ENCODE results near the gene WARS2.
A peak's percentile ranks its signal among the peaks of the same experiment; 100 is the strongest.

The WARS2 gene

DNA sequence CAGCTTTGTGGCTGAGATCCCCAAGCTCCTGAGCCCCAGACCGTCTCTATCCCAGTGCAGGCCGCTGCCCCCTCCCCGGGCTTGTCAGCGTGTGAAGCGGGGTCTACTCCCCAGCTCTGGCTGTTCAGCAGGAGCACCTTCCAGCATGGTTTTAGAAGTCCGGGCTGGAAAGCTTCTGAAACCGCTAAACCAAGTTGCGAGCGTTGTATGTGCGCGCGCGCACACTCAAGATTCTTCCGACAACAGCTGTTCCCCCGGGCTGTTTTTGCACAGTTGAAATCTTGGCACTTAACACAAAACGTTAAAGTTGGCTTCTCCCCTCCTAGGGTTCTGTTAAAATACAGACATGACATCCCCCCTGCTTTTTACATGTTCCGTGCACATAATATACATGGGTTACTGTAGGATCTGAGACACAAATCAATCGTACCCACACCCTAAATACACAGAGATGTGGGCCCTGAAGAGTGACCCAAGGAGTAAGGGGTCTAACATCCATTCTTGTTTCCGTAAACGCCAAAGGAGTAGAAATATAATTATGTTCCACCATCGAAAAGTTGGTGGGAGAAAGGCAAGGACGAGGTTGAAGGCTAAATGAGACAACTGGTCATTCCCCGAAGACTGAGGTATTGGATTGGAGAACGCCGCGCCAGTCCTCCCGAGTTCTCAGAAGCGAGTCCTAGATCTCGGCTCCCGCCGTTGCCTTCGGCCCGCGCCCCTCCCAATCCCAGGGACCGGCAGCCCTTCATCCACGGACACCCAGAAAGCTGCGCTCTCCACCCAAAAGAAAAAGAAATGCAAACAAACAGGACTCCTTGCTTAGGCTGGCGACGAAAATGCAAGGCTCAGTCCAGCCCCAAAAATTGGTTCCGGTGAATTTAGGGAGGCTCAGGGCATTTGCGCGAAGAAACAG lies 153.6 kb downstream of the WARS2 start:
- peak; percentile 23 for DNase-seq (ENCODE audit: low spot score)
- no peak for TF ChIP-seq CTCF (IDR thresholded peaks at IDR 0.05; ENCODE audit: borderline replicate concordance, control extremely low read depth, extremely low read depth, insufficient read depth, missing control alignments)
- in situ Hi-C loops (cut with MboI; ENCODE audit: low sequenced_read_pairs, unreplicated experiment), result no loop called here

GRCh38 chr1:118985640-118986554 lies 154.6 kb downstream of the WARS2 start:
- in situ Hi-C loops (cut with MboI; ENCODE audit: low sequenced_read_pairs, unreplicated experiment), result no loop called here
- TF ChIP-seq CTCF (IDR thresholded peaks at IDR 0.05; ENCODE audit: borderline replicate concordance, control extremely low read depth, extremely low read depth, insufficient read depth, missing control alignments), result no peak
- DNase-seq (ENCODE audit: low spot score), result peak; percentile 16

- TF ChIP-seq CTCF (IDR thresholded peaks at IDR 0.05; ENCODE audit: borderline replicate concordance, control extremely low read depth, extremely low read depth, insufficient read depth, missing control alignments), result no peak
- DNase-seq (ENCODE audit: low spot score), result peak; percentile 32
- in situ Hi-C loops (cut with MboI; ENCODE audit: low sequenced_read_pairs, unreplicated experiment), result no loop called here
These were observed 155.5 kb downstream of the WARS2 start for GRCh38 chr1:118984722-118985639.

DNA sequence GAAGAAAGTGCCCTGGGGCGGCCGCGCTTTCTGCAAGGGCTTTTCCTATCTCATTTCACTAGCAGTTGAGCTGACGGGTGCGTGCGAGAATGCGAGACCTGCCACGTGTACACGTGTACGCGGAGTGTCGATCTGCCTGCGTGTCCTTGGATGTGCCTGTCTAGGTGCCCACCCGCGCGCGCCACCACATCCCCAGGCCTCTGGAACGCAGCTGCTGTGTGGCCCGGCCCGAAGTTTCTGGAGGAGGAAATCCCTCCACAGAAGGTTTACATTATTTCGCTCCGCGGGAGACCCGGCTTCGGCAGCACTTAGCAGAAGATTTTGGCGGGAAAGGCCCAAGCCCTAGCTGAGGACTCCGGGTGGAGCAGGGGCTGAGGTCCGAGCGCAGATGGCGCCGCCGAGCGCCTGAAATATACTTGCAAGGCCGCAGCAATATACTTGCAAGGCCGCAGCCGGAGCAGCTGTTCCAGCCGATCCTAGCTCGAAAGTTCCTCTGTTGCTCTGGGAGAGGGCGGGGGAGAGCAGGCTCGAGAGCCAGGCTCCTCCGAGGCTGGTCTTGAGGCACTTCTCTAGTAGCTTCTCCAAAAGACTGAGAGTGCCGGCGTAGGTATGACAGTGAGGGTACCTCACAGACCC lies 156.2 kb downstream of the WARS2 start:
- TF ChIP-seq CTCF (IDR thresholded peaks at IDR 0.05; ENCODE audit: borderline replicate concordance, control extremely low read depth, extremely low read depth, insufficient read depth, missing control alignments), result no peak
- DNase-seq (ENCODE audit: low spot score), result peak; percentile 36
- in situ Hi-C loops (cut with MboI; ENCODE audit: low sequenced_read_pairs, unreplicated experiment), result no loop called here

DNA sequence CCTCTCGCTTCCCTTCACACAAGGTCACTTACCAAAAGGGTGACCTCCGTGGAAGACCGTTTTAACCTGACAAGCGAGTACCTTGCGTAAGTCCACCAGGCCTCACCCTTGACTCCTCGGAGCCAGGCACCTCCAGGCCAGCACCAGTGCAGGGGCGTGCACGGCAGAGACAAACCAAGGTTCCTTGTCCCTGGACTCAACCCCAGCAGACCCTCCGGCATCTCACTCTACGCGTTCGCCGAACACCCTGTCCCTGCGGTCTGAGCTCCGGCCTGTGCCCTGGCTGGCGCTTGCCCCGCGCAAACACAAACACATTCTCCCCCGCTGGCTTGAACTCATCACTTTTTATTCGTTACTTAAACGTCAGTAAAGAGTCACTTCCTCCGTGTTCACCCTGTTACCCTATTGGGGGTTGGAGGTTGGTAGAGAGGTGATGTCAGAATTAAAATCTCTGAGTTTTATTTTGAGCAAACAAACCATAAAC lies 156.9 kb downstream of the WARS2 start:
- in situ Hi-C loops (cut with MboI; ENCODE audit: low sequenced_read_pairs, unreplicated experiment), result no loop called here
- no peak for TF ChIP-seq CTCF (IDR thresholded peaks at IDR 0.05; ENCODE audit: borderline replicate concordance, control extremely low read depth, extremely low read depth, insufficient read depth, missing control alignments)
- no peak for DNase-seq (ENCODE audit: low spot score)

Measured in GM13976 (cell line).